ENCODE measurements around the gene MICAL3.

Gene MICAL3

GRCh38 chr22:17884893-17885292, 139.5 kb downstream of the MICAL3 start:
- TF ChIP-seq ZFX (IDR thresholded peaks at IDR 0.05; ENCODE audit: borderline replicate concordance) (no peak), CTCF (IDR thresholded peaks at IDR 0.05) (no peak)
- no peak overlapping the region for H3K27ac ChIP-seq

GRCh38 chr22:17884084-17884483, 140.3 kb downstream of the MICAL3 start:
- H3K27ac ChIP-seq, result no peak overlapping the region
- TF ChIP-seq CTCF (IDR thresholded peaks at IDR 0.05) (no peak), ZFX (IDR thresholded peaks at IDR 0.05; ENCODE audit: borderline replicate concordance) (no peak)

GRCh38 chr22:17883356-17883755, 141.0 kb downstream of the MICAL3 start:
- TF ChIP-seq ZFX (IDR thresholded peaks at IDR 0.05; ENCODE audit: borderline replicate concordance) (no peak), CTCF (IDR thresholded peaks at IDR 0.05) (no peak)
- H3K27ac ChIP-seq, result no peak overlapping the region

- TF ChIP-seq CTCF (IDR thresholded peaks at IDR 0.05), result no peak
- no peak for TF ChIP-seq ZFX (IDR thresholded peaks at IDR 0.05; ENCODE audit: borderline replicate concordance)
- no peak overlapping the region for H3K27ac ChIP-seq
These were observed 141.6 kb downstream of the MICAL3 start for GRCh38 chr22:17882727-17883126.

GRCh38 chr22:17882162-17882561, 142.2 kb downstream of the MICAL3 start:
- H3K27ac ChIP-seq, result no peak overlapping the region
- TF ChIP-seq ZFX (IDR thresholded peaks at IDR 0.05; ENCODE audit: borderline replicate concordance), result no peak
- no peak for TF ChIP-seq CTCF (IDR thresholded peaks at IDR 0.05)

- TF ChIP-seq CTCF (IDR thresholded peaks at IDR 0.05) (no peak), ZFX (IDR thresholded peaks at IDR 0.05; ENCODE audit: borderline replicate concordance) (no peak)
- H3K27ac ChIP-seq, result no peak overlapping the region
These were observed 143.0 kb downstream of the MICAL3 start for GRCh38 chr22:17881366-17881765.

- TF ChIP-seq ZFX (IDR thresholded peaks at IDR 0.05; ENCODE audit: borderline replicate concordance) (no peak), CTCF (IDR thresholded peaks at IDR 0.05) (no peak)
- no peak overlapping the region for H3K27ac ChIP-seq
These were observed 143.9 kb downstream of the MICAL3 start for GRCh38 chr22:17880468-17880867.
